Ecto neural progenitor cell (in vitro differentiated cells): ENCODE data around the gene PLEKHM2.
"Not testable (repeated sequence)": the region's sequence is repeated elsewhere in the genome, so short reads cannot be mapped to it uniquely, and the experiment has no call there.

Experiments used
- DNase-seq: peaks from one replicate; pipeline ENCODE4 v3.0.0-alpha.2; 2018; ENCODE audit warnings: low spot score

The PLEKHM2 gene

GRCh38 chr1:15676010-15676409 lies 8.1 kb upstream of the PLEKHM2 start:
- DNase-seq, result no peak

GRCh38 chr1:15676688-15677661 lies 7.1 kb upstream of the PLEKHM2 start:
- DNase-seq, result no peak

- DNase-seq, result no peak
Observed at GRCh38 chr1:15678578-15678977, 5.5 kb upstream of the PLEKHM2 start.

GRCh38 chr1:15680131-15680530 lies 4.0 kb upstream of the PLEKHM2 start:
- DNase-seq, result no peak

- no peak for DNase-seq
Observed at GRCh38 chr1:15680561-15681348, 3.4 kb upstream of the PLEKHM2 start.

- no peak for DNase-seq
Observed at GRCh38 chr1:15681349-15682292, 2.5 kb upstream of the PLEKHM2 start.

- DNase-seq, result no peak
Observed at GRCh38 chr1:15682936-15683341, 1.2 kb upstream of the PLEKHM2 start.

GRCh38 chr1:15683345-15684039 lies 628 bp upstream of the PLEKHM2 start:
- DNase-seq, result no peak

- DNase-seq, result peak; percentile 72
Observed at GRCh38 chr1:15684468-15685291, 560 bp downstream of the PLEKHM2 start.

- DNase-seq, result no peak
Observed at GRCh38 chr1:15685820-15686219, 1.7 kb downstream of the PLEKHM2 start.

- DNase-seq, result no peak
Observed at GRCh38 chr1:15687446-15687845, 3.3 kb downstream of the PLEKHM2 start.

GRCh38 chr1:15690317-15690716 lies 6.2 kb downstream of the PLEKHM2 start:
- no peak for DNase-seq

- no peak for DNase-seq
Observed at GRCh38 chr1:15691434-15692032, 7.4 kb downstream of the PLEKHM2 start.

GRCh38 chr1:15692121-15692682 lies 8.1 kb downstream of the PLEKHM2 start:
- DNase-seq, result no peak

- DNase-seq, result no peak
Observed at GRCh38 chr1:15693371-15693770, 9.3 kb downstream of the PLEKHM2 start.

- DNase-seq, result no peak
Observed at GRCh38 chr1:15696956-15697521, 12.9 kb downstream of the PLEKHM2 start.

- DNase-seq, result no peak
Observed at GRCh38 chr1:15698201-15698600, 14.1 kb downstream of the PLEKHM2 start.

GRCh38 chr1:15699321-15699720 lies 15.2 kb downstream of the PLEKHM2 start:
- not testable (repeated sequence) for DNase-seq

- no peak for DNase-seq
Observed at GRCh38 chr1:15700508-15700907, 16.4 kb downstream of the PLEKHM2 start.
